NCI-H748 (cell line): ENCODE data around the gene RASGEF1B.
"Not testable (repeated sequence)": the region's sequence is repeated elsewhere in the genome, so short reads cannot be mapped to it uniquely, and the experiment has no call there.

Experiments
- DNase-seq: peaks from one replicate; lab custom pipeline; 2025; ENCODE audit not compliant: unreplicated experiment; lab: John Stamatoyannopoulos, UW

The RASGEF1B gene

GRCh38 chr4:81498551-81499099 lies 26.9 kb upstream of the RASGEF1B start:
- DNase-seq = no peak

- DNase-seq = no peak
Measured at GRCh38 chr4:81498046-81498445, 26.3 kb upstream of the RASGEF1B start.

- DNase-seq = no peak
Measured at GRCh38 chr4:81495345-81495744, 23.6 kb upstream of the RASGEF1B start.

- no peak for DNase-seq
Measured at GRCh38 chr4:81494031-81494431, 22.3 kb upstream of the RASGEF1B start.

GRCh38 chr4:81492606-81493230 lies 21.0 kb upstream of the RASGEF1B start:
- no peak for DNase-seq

GRCh38 chr4:81491943-81492342 lies 20.2 kb upstream of the RASGEF1B start:
- no peak for DNase-seq

GRCh38 chr4:81490403-81491160 lies 18.9 kb upstream of the RASGEF1B start:
- no peak for DNase-seq

GRCh38 chr4:81486502-81486901 lies 14.8 kb upstream of the RASGEF1B start:
- DNase-seq = peak; percentile 28

GRCh38 chr4:81485310-81485980 lies 13.7 kb upstream of the RASGEF1B start:
- no peak for DNase-seq

- no peak for DNase-seq
Measured at GRCh38 chr4:81482326-81482725, 10.6 kb upstream of the RASGEF1B start.

- no peak for DNase-seq
Measured at GRCh38 chr4:81481151-81481550, 9.4 kb upstream of the RASGEF1B start.

GRCh38 chr4:81479573-81479972 lies 7.9 kb upstream of the RASGEF1B start:
- not testable (repeated sequence) for DNase-seq

- DNase-seq = peak; percentile 65
Measured at GRCh38 chr4:81473331-81474265, 1.9 kb upstream of the RASGEF1B start.

- peak; percentile 95 for DNase-seq
Measured at GRCh38 chr4:81472281-81473182, 825 bp upstream of the RASGEF1B start.

GRCh38 chr4:81471298-81471587 lies 464 bp downstream of the RASGEF1B start:
- no peak for DNase-seq

GRCh38 chr4:81470456-81471297 lies 1.0 kb downstream of the RASGEF1B start:
- peak; percentile 76 for DNase-seq

GRCh38 chr4:81469781-81470455 lies 1.8 kb downstream of the RASGEF1B start:
- peak; percentile 24 for DNase-seq

GRCh38 chr4:81468678-81469077 lies 3.0 kb downstream of the RASGEF1B start:
- DNase-seq = no peak

GRCh38 chr4:81467672-81467964 lies 4.1 kb downstream of the RASGEF1B start:
- DNase-seq = no peak
